AG04449 (cell line): ENCODE data around the gene STARD3NL.

Source experiments
- CTCF ChIA-PET: fragments of 350-600 bp; formaldehyde crosslinking; extraction: SDS; loops from one replicate; lab custom pipeline; 2021; ENCODE audit warnings: antibody characterized with exemption; lab: Yijun Ruan, JAX
- POLR2A ChIA-PET: fragments of 400-600, 350-600 bp; formaldehyde crosslinking; extraction: SDS; loops from one replicate; lab custom pipeline; 2020; ENCODE audit warnings: antibody characterized with exemption, inconsistent platforms; lab: Yijun Ruan, JAX
- DNase-seq: peaks from one replicate; pipeline ENCODE4 v3.0.0-alpha.2; 2010; ENCODE audit warnings: low read depth, low spot score
- H3K4me3 ChIP-seq: 2 replicates; pipeline ENCODE4 v1.5.1; 2011; ENCODE audit warnings: low read depth, mild to moderate bottlenecking, control low read depth, low read length
- CTCF ChIP-seq: IDR thresholded peaks from one replicate; pipeline ENCODE4 v1.5.1; 2011; ENCODE audit warnings: mild to moderate bottlenecking, moderate library complexity, low read length, control low read depth, inconsistent platforms; ENCODE audit not compliant: insufficient read depth; ENCODE audit errors: missing control alignments

Gene STARD3NL

DNA sequence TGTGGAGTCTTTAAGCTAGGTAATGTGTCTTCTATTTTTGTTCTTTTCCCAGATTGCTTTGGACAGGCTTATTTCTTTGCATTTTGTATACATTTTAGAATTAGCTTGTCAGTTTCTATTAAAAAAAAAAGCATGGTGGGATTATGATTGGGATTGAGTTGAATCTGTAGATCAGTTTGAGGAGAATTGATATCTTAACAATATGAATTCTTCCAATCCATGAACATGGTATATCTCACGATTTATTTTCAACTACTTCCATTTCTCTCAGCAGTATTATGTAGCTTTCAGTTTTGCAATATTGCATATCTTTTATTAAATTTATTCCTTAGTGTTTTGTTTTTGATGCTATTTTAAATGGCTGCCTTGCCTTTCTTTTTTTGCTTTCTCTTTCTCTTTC is 13.7 kb downstream of the STARD3NL start:
- ChIA-PET POLR2A (no interaction called here), CTCF (interaction anchor here (1.0 to 2.4 kb wide), 4 partner anchors 11 to 85 kb away, joined by 3 to 14 read pairs (median 4); no protein-coding TSS in a partner anchor)
- no peak for DNase-seq
- no peak for TF ChIP-seq CTCF
- H3K4me3 ChIP-seq: no peak overlapping the region

GRCh38 chr7:38192327-38192726 is 14.3 kb downstream of the STARD3NL start:
- TF ChIP-seq CTCF: no peak
- no peak for DNase-seq
- ChIA-PET CTCF (interaction anchor here (1.0 to 2.4 kb wide), 4 partner anchors 18 to 144 kb away, joined by 3 to 14 read pairs (median 6); no protein-coding TSS in a partner anchor), POLR2A (no interaction called here)
- H3K4me3 ChIP-seq: no peak overlapping the region

DNA sequence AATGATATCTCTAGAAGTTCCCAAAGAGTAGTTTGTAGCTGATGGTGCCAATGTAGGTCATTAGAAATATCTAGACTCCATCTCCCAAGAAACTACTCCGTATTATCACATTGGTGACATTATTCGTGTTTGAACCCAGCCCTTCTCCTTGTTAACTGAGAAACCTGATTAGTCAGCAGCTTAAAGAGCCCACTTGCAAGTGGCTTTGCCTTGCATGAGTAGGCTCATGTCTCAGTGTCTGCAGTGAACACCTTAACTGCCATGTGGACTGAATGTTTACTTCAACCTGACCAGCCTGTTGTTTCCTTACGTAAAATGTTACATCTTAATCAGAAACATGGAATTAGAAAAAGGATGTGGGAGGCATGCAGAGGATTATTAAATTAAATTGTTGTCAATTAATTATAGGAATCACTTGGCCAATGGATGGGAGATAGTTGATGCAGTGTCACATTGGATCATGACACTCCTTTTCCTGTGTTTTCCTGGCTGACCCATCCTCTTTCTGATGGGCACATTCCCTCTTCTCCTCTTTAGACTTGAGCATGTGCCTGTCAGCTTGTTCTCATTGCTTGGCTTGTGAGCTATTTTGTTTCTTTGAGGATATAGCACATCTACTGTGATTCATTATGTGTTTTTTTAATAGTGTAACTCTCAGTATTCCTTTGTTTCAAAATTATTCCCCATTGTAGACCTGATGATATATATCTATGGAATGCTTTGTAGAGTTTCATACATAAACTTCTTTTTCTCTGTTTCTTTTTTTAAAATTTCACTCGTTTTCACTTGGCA is 18.0 kb downstream of the STARD3NL start:
- CTCF ChIA-PET: interaction anchor here (0.6 to 11.0 kb wide), 6 partner anchors 11 to 139 kb away, joined by 3 to 140 read pairs (median 15); no protein-coding TSS in a partner anchor
- no peak for TF ChIP-seq CTCF
- no peak overlapping the region for H3K4me3 ChIP-seq
- POLR2A ChIA-PET: no interaction called here
- no peak for DNase-seq

DNA sequence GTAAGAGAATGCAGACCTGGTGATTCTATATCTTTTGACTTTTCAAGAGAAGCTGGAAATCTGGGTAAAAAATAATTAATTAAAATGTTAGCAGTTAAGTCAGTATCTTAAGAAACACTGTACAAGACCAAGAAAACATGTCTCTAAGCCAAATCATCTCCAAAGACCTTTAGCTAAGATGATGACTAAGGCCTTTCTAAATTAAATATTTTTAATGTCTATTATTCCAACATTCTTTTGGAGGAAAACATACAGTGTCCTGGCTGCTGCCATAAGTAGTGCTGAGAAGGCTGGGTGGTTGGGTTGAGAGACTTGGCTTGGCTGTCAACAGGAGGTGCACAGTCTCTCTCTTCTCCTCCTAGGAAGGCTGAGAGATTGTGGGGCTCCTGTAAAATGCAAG is 20.3 kb downstream of the STARD3NL start:
- no peak overlapping the region for H3K4me3 ChIP-seq
- POLR2A ChIA-PET: no interaction called here
- CTCF ChIA-PET: interaction anchor here (1.1 to 11.0 kb wide), 7 partner anchors 10 to 170 kb away, joined by 3 to 140 read pairs (median 10); no protein-coding TSS in a partner anchor
- TF ChIP-seq CTCF: no peak
- no peak for DNase-seq

DNA sequence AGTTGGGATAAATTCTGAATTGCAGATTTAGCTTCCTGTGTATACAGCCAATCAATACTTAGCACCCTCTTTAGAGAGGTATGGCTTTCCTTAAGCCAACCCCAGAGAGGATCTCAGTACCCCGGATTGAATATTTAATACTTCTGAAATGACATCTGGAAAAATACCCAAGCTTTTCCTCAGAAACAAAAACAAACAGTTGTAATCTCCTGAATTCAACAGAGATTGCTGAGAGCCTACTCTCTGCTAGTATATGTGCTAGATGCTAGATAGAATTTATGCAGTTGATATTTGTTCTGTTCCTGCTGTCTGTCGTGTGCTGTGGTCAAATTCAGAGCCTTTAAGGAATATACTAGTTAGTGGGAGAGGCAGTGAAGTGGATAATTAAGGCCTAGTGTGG is 21.1 kb downstream of the STARD3NL start:
- no peak for TF ChIP-seq CTCF
- CTCF ChIA-PET: interaction anchor here (1.1 to 11.0 kb wide), 8 partner anchors 9 to 169 kb away, joined by 3 to 140 read pairs (median 10); no protein-coding TSS in a partner anchor
- H3K4me3 ChIP-seq: no peak overlapping the region
- POLR2A ChIA-PET: no interaction called here
- no peak for DNase-seq

GRCh38 chr7:38199782-38200181 is 21.7 kb downstream of the STARD3NL start:
- ChIA-PET POLR2A (no interaction called here), CTCF (interaction anchor here (1.1 to 11.0 kb wide), 5 partner anchors 12 to 136 kb away, joined by 3 to 140 read pairs (median 10); no protein-coding TSS in a partner anchor)
- TF ChIP-seq CTCF: no peak
- H3K4me3 ChIP-seq: no peak overlapping the region
- DNase-seq: no peak
